ENCODE measurements around the gene ABLIM1.

Gene ABLIM1

DNA sequence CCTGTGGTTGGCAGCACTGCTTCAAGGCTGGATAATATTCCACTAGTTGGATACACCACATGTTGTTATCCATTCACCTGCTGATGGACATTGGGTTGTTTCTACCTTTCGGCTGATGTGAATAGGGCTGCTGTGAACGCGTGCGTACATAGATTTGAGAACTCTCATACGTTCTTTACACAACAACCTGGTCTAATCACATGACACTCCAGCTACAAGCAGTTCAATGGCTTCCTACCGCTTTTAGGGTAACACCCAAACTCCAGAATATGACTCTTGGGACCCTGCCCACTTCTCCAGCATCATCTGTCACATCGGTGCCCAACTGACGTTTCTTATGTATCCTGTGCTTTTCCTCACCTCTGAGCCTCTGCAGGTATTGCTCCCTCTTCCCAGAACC lies 114.6 kb downstream of the ABLIM1 start:
- DNase-seq = no peak

DNA sequence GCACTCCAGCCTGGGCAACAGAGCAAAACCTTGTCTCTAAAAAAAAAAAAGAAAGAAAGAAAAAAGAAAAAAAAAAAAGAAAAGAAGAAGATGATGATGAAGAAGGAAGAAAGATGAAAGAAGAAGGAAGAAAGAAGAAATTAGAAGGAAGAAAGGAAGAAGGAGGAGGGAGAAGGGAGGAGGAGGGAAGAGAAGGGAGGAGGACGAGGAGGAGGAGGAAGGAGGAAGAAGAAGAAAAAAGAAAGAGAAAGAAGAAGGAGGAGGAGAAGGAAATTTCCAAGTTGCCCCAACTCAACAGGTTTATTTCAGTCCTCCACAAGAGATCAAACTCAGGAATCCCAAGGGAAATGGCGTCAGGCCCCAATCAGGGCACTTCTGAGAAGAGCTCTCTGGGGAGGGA lies 115.7 kb downstream of the ABLIM1 start:
- no peak for DNase-seq

DNA sequence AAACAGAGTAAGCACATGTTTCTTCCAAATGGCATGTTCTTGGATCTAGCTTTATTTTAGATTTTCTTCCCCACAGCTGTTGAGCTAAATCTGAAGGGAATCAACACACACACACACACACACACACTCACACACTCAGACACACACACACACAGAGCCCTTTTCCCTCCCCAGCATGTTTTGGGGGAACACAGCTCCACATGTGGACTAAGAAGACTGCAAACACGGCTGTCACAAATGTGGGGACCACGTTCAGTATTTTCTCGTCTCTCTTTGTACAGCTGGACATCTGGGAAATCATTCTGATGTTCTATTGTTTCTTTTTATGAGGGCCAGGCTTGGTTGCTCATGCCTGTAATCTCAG lies 116.3 kb downstream of the ABLIM1 start:
- DNase-seq = no peak

DNA sequence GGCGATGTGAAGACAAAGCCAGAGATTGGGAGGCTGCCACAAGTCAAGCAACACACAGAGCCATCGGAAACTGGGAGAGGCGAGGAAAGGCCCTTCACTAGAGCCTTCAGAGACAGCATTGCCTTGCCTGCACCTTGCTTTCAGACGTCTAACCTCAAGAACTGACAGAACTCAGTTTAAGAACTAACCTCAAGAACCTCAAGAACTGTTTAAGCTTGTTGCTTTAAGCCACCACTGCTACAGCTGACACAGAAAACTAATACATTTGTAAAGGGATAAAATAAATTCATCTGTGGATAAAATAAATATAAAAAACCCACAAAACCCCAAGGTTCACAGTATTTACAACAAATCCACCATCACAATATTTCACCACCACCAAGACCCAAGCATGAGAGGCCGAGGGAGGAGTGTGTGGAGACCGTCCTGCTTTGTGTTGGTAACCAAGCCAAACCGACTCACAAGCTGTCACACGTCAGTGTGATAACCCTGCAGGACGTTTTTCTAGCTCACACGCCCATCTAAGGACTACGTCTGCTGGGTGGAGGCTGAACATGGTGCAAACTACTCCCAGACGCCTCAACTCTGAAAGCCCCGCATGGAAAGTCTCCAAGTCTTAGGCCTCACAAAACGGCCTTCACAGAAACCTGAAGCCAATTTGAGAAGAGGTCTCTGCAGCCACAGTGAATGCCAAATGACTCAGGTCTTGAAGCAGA lies 116.8 kb downstream of the ABLIM1 start:
- DNase-seq = peak; percentile 82

DNA sequence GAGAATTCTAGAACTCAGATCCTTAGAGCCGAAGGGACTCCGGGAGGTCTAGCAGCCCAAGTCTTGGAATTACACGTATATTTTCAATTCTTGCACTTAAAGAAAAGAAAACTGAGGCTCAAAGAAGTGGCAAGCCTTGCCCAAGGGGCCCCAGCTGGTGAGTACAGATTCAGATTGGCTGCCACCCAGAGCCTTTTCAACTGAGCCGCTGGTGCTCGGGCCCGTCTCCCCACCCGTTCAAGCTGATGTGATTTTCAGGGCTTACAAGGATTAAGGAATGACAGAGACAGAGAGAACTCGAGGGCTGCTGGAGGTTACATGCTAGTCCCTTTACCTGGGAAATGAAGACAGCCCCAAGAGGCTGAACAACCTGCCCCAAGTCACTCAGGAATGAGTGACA lies 117.8 kb downstream of the ABLIM1 start:
- DNase-seq = no peak

DNA sequence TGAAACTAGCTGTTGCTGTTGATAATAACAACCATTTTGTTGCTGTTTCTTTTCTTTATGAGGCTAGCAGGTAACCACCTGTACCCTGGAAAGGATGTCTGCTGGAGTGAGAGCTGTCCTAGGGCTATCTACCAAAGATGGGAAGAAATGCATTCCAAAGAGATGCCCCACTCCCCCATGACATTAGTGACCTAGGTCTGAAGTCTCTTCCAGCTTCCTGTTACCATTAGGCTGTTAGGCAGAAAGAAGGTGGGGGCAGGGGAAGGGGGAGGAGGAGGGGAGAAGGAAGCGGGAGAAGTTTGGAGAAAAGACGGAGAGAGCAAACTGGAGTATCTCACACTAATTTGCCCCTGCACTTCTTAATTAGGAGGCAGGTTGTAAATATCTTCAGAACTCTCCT lies 118.5 kb downstream of the ABLIM1 start:
- no peak for DNase-seq

DNA sequence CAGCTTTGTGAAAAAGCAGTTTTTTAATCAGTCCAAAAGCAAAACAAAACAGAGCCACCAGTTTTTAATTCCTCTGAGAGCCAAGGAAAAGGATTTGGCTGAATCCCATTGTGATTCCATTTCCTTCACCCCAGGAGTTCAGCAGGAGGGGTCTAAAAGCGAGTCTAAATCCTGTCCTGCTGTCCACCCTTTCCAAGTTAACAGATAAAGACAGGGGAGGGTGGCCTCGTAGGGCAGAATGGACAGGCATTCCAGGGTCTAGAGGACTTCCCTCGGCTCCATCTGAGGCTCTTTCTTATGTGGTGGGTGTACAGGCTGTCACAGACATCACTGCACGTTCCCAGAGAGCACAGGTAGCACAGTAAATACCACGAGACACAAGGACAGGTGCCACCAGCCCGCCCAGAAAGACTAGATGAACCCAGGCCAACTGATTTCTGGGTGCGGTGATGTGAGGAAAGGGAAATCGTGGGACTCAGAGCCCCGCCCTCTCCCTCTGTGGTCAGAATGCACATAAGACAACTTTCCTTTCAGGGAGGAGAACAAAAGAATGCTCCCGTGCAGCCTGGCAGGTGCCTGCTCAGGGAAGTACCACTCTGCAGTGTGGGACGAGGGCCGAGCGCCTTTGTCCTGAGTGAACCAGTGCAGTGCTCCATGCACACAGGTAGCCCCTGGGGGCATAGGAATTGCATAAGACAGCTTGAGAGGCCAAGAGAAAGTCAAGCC lies 119.7 kb downstream of the ABLIM1 start:
- no peak for DNase-seq

DNA sequence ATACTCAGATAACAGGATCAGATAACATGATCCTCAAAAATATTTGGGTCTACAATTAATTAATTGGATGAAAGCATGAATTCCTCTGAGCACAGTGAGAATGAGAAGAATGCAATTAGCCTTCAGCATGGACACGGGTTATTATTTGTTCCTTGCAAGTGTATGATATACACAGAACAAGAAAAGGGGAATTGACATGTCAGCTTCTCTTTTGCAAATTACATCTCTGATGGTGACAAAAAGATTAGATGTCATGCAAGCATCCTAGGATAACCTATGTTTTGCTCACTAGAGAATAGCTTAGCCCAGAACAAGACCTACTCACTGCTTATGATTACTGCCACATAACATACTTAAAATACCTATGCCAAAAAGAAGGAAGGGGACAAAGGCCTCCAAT lies 120.3 kb downstream of the ABLIM1 start:
- DNase-seq = no peak

DNA sequence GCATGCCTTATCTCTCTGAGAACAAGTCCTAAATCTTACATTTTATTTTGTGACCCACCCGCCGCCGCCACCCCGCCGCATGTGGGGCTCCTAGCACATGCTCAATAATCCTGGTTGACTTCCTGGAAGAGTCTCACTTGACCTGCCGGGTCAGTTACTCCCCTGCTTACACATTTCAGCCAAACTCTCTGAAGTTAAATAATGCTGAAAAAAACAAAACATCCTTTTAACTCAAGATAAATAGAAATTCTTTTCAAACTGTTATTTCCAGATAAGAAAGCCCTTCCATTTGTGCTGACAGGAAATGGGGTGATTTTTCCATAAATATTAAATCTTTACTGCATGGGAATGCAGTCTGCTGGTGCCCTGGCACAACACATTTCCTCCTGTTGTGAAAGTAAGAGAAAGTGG lies 123.5 kb downstream of the ABLIM1 start:
- DNase-seq = no peak

DNA sequence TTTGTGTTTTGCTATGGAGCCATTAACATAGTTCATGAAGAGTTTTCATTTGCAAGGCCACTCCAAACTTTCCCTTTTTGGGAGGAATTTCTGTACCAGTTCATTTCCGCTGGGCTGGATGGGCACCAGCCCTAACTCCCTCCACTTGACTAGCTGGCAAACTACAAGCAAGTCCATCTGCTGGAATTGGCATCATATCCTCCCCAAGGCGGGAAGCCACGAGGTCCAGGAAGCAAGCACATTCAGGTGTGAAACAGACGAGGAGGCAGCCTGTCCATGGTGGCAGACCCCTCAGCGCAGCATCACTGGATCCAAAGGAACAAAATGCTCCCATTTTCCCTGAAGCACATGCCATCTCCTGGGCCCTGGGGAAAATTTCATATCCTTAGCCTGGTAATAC lies 125.8 kb downstream of the ABLIM1 start:
- no peak for DNase-seq

DNA sequence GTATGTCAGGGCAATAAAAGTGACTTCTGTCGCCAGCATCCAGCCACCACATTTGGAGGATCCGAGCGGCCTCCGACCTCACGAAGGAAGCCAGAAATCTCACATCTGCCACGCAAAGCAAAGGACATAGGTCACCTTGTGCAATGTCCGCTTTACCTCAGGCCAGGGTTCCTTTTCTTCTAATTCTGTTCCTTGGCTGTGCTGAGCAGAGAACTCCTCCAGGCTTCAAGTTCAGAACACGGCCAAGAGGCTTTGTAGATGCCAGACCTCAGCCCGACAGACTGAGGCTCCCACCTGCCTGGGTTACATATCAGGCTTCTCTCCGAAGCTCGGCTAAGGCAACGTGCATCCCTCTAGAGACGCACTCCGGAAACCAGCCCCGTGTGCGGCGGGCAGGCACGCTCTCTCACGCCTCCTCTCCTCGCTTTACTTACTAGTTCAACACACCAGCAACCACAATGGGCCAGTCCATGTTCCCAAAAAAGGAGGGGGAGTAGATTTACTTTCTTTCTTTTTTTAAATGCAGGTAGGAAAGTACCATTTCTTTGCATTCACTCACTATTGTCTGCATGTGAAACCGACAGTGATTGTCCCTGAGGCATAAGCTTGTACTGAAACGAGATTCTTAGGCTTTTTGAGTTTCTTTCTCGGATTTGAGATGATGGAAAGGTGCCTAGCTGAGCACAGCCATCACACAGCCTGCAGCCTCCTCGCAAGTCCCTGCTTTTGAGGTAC lies 131.4 kb downstream of the ABLIM1 start:
- DNase-seq = peak; percentile 86

DNA sequence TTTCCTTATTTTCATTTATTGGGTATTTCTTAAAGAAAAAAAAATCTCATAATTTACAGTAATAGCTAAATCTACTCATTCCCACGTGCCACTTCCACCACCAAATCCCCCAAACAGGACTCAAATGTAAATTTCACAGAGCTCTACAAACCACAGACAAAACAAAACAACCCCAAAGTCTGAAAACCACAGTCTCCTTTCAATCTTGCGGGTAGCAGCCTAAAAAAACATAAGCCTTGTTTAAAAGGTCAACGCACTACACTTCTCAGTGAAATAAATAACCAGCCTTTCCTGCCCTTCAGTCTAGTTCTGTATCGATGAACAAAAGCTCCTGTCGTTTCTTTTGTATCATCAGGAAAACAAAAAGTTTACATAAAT lies 132.0 kb downstream of the ABLIM1 start:
- DNase-seq = no peak

DNA sequence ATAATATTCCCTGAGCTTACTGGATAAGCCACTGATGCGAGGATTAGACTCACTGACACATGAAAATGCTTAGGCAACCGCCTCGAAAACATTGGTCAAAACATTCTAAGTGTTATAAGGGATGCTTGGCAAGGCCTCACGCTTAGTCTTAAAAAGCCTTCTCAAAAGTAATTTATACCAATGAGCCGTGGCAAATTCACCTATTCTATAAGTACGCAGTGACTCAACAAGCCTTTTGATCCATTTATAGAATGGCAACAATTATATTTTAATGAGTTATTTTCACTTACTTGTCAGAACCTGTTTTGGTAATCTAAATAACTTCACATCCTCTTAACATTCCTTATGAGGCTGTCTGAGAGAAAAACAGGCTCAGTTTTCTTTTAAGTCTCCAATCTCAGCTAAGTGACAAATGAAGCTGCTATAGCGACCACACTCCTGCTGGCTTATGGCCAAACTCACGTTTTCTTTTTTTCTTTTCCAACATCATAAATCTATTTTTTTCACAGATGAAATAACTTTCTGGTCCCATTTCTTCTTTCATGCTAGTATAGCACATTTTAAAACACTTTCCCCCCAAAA lies 132.6 kb downstream of the ABLIM1 start:
- DNase-seq = no peak

DNA sequence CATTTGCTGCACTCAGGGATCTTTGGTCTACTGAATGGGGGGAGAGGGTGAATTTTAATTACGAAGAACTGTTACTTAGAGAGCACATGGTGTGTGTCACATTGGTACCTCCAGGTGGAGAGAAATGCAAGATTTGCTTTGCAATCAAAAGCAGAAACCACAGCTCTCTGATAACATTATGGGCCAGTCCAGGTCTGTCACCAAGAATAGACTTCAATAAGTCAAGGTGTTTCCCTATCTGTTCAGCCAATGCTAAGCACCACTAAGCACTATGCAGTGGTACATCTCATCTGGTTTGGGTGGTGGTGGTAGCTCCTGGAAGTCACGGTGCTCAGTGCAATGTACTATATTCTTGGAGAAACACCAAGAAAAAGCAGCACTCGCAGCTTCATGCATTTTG lies 134.2 kb downstream of the ABLIM1 start:
- DNase-seq = no peak

DNA sequence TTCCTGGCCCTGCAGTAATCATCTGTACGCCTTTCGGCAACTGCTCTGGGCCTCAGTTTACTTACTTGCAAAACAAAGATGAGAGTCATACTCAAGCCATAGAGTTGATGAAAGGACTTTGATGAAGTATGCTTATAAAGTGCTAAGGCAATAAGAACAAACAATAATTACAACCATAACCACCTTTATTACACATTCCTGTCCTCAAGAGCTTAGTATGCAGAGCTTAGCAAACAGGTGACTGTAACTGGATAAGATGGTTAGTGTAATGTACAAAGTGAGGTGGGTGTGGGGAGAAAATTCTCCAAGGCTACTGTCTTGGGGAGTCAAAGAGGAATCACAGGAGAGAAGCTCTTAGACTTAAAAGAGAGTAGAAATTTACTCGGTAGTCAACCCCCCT lies 136.8 kb downstream of the ABLIM1 start:
- no peak for DNase-seq

DNA sequence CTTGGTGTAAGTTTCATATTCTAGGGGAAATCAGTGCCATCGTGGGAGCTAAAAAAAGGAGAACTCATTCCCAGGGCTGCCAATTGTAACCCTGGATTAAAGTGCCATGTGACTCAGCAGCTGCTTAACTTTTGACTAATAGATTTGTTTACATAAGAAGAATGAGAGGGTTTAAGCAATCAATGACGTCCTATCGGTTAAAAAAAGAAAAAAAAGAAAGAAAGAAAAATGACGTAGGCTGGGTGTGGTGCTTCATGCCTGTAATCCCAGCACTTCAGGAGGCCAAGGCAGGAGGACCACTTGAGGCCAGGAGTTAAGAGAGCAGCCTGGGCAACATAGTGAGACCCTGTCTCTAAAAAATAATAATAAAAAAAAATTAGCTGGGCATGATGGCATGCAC lies 137.6 kb downstream of the ABLIM1 start:
- no peak for DNase-seq

DNA sequence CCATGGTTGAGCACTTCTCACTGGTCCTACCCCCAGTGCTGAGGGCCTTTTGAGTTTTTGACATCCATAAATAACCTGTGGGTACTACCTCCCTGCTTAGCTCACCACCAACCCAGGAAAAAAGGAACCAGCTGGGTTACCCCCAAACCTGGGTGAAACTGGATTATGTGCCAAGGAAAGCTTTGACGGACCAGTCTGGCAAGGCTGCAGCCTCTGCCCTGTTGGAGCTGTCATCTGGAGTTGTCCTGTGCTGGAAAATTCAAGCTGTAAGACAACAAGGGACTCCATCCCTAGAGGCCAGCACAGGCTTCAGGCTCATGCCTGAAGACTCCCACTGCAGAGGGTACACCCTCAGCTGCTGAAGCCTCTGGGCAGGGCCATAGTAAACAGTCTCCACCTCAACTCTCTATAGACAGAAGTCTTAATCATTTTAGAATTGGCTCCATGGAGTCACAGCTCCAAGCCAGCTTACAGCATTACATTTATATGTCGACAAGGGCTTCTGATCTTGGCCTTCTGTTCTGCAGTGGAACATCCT lies 138.2 kb downstream of the ABLIM1 start:
- no peak for DNase-seq

DNA sequence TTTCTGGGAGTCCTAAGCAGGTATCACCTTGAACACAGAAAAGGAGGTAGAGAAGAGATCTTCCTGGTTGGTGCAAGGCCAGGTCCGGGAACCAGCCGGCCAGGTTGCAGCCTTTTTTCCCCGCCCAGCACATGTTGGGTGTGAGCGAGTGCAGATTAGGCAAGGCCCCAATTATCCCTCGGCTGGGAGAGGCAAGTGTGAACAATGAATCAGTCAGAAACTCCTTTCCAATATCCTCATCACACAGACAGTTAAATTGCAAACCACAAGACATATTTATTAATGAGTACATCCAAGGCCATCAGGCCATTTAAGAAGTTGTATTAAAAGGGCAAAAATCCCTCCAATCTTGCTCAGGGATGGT lies 138.8 kb downstream of the ABLIM1 start:
- DNase-seq = no peak

DNA sequence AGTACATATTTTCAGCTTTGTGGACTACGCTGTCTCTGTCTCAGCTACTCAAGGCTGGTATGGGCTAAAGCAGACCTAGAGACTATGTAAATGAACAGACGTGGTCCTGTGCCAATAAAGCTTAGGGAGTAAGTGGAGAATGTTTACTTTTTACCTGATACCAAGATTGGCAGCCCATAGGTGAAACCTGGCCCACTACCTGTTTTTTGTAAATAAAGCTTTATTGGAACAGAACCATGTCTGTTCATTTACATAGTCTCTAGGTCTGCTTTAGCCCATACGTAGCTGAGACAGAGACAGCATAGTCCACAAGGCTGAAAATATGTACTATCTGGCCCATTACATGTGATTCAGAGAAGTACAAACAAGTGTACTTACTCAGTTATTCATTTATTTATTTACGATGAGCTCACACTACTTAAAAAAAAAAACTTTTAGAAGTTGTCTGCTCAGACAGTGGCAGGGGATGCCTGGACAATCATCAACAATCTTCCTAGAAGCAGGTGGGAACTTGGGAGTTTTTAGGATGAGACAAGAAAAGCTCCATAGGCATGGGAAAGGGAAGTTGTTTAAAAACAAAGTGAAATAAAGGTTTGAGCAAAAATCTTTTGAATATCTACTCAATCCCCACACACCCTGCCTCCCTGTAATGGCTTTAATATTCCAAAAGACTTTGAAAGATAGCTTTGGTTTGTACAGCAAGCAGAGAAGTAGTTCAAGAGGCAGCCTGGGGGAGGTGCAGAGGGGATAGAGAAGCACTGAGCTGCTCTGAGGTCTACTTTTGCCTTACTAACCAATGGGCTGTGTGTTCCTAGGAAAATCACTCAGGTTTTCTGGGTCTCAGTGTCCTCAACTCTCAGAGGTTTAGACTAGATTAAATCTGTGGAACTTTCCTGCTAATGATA lies 139.4 kb downstream of the ABLIM1 start:
- no peak for DNase-seq

DNA sequence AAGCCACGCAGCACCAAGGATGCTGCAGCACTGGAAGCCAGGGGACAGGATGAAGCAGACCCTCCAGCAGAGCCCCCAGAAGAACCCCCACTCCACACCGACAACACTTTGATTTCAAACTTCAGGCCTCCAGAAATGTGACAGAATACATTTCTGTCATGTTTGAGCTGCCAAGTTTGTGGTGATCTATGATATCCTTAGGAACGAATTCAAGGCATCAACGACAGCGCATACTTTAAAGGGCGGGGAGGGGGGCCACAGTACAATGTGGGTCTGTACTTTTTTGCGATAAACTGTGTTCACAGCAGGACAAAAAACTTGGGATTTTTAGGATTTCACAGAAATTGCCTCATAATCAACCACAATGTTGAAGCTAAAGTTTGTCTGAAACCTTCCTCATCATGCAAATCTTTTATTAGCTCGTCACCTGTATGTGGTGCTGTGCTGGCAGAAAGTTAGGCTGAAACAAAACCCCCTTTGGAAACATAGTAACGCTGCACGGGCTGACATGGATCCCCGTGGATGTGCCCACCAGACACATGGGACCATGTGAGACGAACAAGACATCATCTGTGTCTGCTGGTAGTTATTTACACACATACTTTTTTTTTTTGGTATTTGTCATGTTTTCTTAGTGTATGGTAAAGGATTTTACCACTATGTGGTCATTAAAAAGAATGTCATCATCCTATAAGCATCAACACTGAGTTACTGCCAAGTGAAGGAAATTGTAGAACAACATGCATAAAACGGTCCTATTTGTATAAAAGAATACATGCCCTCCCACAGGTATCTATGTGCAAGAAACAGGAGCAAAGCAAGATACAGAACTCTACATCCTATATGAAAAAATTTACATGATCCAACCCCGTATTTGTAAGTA lies 140.5 kb downstream of the ABLIM1 start:
- no peak for DNase-seq

DNA sequence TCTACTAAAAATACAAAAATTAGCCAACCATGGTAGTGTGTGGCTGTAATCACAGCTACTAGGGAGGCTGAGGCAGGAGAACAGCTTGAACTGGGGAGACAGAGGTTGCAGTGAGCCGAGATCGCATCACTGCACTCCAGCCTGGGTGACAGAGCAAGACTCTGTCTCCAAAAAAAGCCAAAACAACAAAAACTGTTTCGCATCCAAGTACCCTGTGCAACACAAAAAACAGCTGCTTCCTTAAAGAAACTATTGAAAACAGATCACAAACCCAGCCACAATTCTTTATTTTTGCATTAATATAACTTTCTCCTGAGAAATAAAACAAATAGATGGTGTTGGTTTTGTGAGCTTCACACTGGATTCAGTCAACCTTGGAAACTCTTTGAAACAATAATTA lies 141.7 kb downstream of the ABLIM1 start:
- no peak for DNase-seq
